ENCODE results near the gene RAB44.
"Not testable (repeated sequence)": the region's sequence is repeated elsewhere in the genome, so short reads cannot be mapped to it uniquely, and the experiment has no call there.

- TF ChIP-seq CTCF (IDR thresholded peaks at IDR 0.05); REST (IDR thresholded peaks at IDR 0.05; ENCODE audit: low read depth, low read length); RAD21 (IDR thresholded peaks at IDR 0.05; ENCODE audit: low read length); RCOR1 (IDR thresholded peaks at IDR 0.05; ENCODE audit: low read length); SIN3A (IDR thresholded peaks at IDR 0.05; ENCODE audit: borderline replicate concordance, low read depth, low read length); RXRA (IDR thresholded peaks at IDR 0.05; ENCODE audit: borderline replicate concordance, low read depth); GABPA (IDR thresholded peaks at IDR 0.05; ENCODE audit: low read depth); EZH2phosphoT487 (IDR thresholded peaks at IDR 0.05; ENCODE audit: borderline replicate concordance, low read depth); USF1 (IDR thresholded peaks at IDR 0.05; ENCODE audit: borderline replicate concordance, low read depth); RFX5 (IDR thresholded peaks at IDR 0.05; ENCODE audit: low read length); TAF1 (IDR thresholded peaks at IDR 0.05; ENCODE audit: borderline replicate concordance, low read depth, low read length); EP300 (IDR thresholded peaks at IDR 0.05; ENCODE audit: borderline replicate concordance in 1 of 2, low read depth in 1 of 2, low read length in 1 of 2); MAX (IDR thresholded peaks at IDR 0.05; ENCODE audit: low read depth): not testable (repeated sequence)
Measured at GRCh38 chr6:36704961-36705577, 7.4 kb downstream of the RAB44 start.

Data from SK-N-SH (cell line).